ENCODE measurements around the gene XYLT1.

The XYLT1 gene

GRCh38 chr16:17244872-17245551 lies 225.7 kb downstream of the XYLT1 start:
- no peak overlapping the region for H3K4me3 ChIP-seq (ENCODE audit: low read depth, low read length)
- no peak for TF ChIP-seq CTCF (conservative IDR thresholded peaks at IDR 0.05; ENCODE audit: low read depth, low read length)
- no peak for DNase-seq (ENCODE audit: low read depth)

GRCh38 chr16:17241264-17241835 lies 229.4 kb downstream of the XYLT1 start:
- no peak overlapping the region for H3K4me3 ChIP-seq (ENCODE audit: low read depth, low read length)
- no peak for DNase-seq (ENCODE audit: low read depth)
- TF ChIP-seq CTCF (conservative IDR thresholded peaks at IDR 0.05; ENCODE audit: low read depth, low read length), result no peak

GRCh38 chr16:17238285-17239028 lies 232.3 kb downstream of the XYLT1 start:
- no peak for TF ChIP-seq CTCF (conservative IDR thresholded peaks at IDR 0.05; ENCODE audit: low read depth, low read length)
- no peak overlapping the region for H3K4me3 ChIP-seq (ENCODE audit: low read depth, low read length)
- no peak for DNase-seq (ENCODE audit: low read depth)

GRCh38 chr16:17237350-17237944 lies 233.3 kb downstream of the XYLT1 start:
- no peak for TF ChIP-seq CTCF (conservative IDR thresholded peaks at IDR 0.05; ENCODE audit: low read depth, low read length)
- no peak overlapping the region for H3K4me3 ChIP-seq (ENCODE audit: low read depth, low read length)
- no peak for DNase-seq (ENCODE audit: low read depth)

- DNase-seq (ENCODE audit: low read depth), result no peak
- no peak for TF ChIP-seq CTCF (conservative IDR thresholded peaks at IDR 0.05; ENCODE audit: low read depth, low read length)
- no peak overlapping the region for H3K4me3 ChIP-seq (ENCODE audit: low read depth, low read length)
Measured at GRCh38 chr16:17235147-17235815, 235.5 kb downstream of the XYLT1 start.

GRCh38 chr16:17233318-17234002 lies 237.3 kb downstream of the XYLT1 start:
- TF ChIP-seq CTCF (conservative IDR thresholded peaks at IDR 0.05; ENCODE audit: low read depth, low read length), result no peak
- H3K4me3 ChIP-seq (ENCODE audit: low read depth, low read length), result no peak overlapping the region
- no peak for DNase-seq (ENCODE audit: low read depth)
